IPS DF 4.7 (cell line): ENCODE measurements around the gene TP53AIP1.

Experiments
- DNase-seq: peaks from one replicate; pipeline ENCODE4 v3.0.0-alpha.2; 2013; ENCODE audit warnings: low spot score; ENCODE audit errors: extremely low read depth

Gene TP53AIP1

GRCh38 chr11:128906185-128907050 lies 36.3 kb downstream of the TP53AIP1 start:
- DNase-seq: no peak

- no peak for DNase-seq
These were observed 37.1 kb downstream of the TP53AIP1 start for GRCh38 chr11:128905345-128906184.

- DNase-seq: no peak
These were observed 37.9 kb downstream of the TP53AIP1 start for GRCh38 chr11:128904656-128905344.

- no peak for DNase-seq
These were observed 38.4 kb downstream of the TP53AIP1 start for GRCh38 chr11:128904303-128904655.

GRCh38 chr11:128903248-128904061 lies 39.2 kb downstream of the TP53AIP1 start:
- no peak for DNase-seq

GRCh38 chr11:128902515-128903066 lies 40.1 kb downstream of the TP53AIP1 start:
- DNase-seq: no peak

GRCh38 chr11:128901653-128902514 lies 40.8 kb downstream of the TP53AIP1 start:
- DNase-seq: no peak

- no peak for DNase-seq
These were observed 42.2 kb downstream of the TP53AIP1 start for GRCh38 chr11:128900468-128900867.

GRCh38 chr11:128898580-128899344 lies 43.9 kb downstream of the TP53AIP1 start:
- DNase-seq: no peak

GRCh38 chr11:128897826-128898225 lies 44.8 kb downstream of the TP53AIP1 start:
- no peak for DNase-seq

- DNase-seq: no peak
These were observed 46.3 kb downstream of the TP53AIP1 start for GRCh38 chr11:128896356-128896755.

- DNase-seq: no peak
These were observed 47.1 kb downstream of the TP53AIP1 start for GRCh38 chr11:128895526-128895925.

- DNase-seq: no peak
These were observed 48.0 kb downstream of the TP53AIP1 start for GRCh38 chr11:128894685-128895084.

GRCh38 chr11:128894286-128894681 lies 48.4 kb downstream of the TP53AIP1 start:
- DNase-seq: no peak

- DNase-seq: no peak
These were observed 48.9 kb downstream of the TP53AIP1 start for GRCh38 chr11:128893578-128894285.

- no peak for DNase-seq
These were observed 49.7 kb downstream of the TP53AIP1 start for GRCh38 chr11:128892866-128893565.

GRCh38 chr11:128891913-128892398 lies 50.7 kb downstream of the TP53AIP1 start:
- no peak for DNase-seq
